A673 (cell line): Measurements from ENCODE around the gene C4orf54.

Source experiments
- CTCF ChIP-seq: fragments of 300-800, 200-600 bp; sonication (generic); conservative IDR thresholded peaks from 2 replicates; pipeline ENCODE4 v1.5.1; 2017; ENCODE audit warnings: low read depth, mild to moderate bottlenecking, antibody characterized with exemption, low read length, moderate library complexity, mixed read lengths
- EZH2 ChIP-seq: fragments of 200-600 bp; sonication (generic); IDR thresholded peaks from 2 replicates; pipeline ENCODE4 v1.6.1; 2017; ENCODE audit warnings: borderline replicate concordance, low read depth, mild to moderate bottlenecking, mixed read lengths, antibody characterized with exemption, low read length; ENCODE audit not compliant: poor library complexity, severe bottlenecking

DNA sequence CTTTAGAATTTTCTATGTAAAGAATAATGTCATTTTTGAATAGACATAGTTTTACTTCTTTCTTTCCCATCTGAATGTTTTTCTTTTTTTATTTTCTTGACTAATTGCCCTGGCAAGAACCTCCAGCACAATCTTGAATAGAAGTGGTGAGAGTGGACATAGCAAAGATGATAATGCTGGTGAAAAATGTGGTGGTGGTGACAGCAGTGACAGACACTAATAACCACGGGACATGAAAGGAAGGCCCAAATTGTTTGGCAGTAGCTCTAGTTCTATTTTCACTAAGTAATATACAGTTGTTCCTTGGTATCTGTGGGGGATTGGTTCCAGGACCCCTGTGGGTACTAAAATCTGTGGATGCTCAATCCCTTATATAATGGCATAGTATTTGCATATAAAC lies 29.6 kb downstream of the C4orf54 start:
- no peak for TF ChIP-seq CTCF
- no peak for TF ChIP-seq EZH2
